Lower leg skin (tissue), 3 donors: ENCODE measurements around the gene UEVLD.

Experiments used
- POLR2A ChIP-seq, 2 donors: fragments of 450-650 bp; IDR thresholded peaks; one replicate each; pipeline ENCODE4 v1.6.1; 2016 to 2017; ENCODE audit warnings: antibody characterized with exemption in 2 of 2, mild to moderate bottlenecking in 1 of 2, moderate library complexity in 1 of 2
- TF ChIP-seq, protein P1 (sequence below), 3 donors: fragments of 450-650 bp; IDR thresholded peaks; one replicate each; pipeline ENCODE4 v1.5.1; 2016; ENCODE audit warnings: antibody characterized with exemption in 3 of 3, mild to moderate bottlenecking in 3 of 3, moderate library complexity in 2 of 3

DNA sequence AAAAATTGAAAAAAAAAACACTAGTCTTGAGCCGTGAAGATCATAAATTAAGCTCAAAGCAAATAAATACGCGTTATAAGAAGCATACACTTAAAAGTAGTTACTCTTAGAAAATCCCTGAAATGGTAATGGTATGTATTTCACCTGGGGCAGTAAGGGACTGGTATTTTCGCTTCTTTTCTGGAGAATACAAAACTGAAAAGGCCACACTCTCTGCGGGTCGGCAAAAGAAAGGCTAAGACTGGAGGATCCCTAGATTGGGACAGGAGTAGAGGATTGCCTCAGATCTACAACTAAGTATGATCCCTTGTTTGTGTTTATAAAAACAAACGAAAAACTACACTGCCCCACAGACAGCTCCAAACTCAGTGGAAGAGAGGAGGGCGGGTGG lies 62.4 kb downstream of the UEVLD start:
- TF ChIP-seq, protein P1, sequence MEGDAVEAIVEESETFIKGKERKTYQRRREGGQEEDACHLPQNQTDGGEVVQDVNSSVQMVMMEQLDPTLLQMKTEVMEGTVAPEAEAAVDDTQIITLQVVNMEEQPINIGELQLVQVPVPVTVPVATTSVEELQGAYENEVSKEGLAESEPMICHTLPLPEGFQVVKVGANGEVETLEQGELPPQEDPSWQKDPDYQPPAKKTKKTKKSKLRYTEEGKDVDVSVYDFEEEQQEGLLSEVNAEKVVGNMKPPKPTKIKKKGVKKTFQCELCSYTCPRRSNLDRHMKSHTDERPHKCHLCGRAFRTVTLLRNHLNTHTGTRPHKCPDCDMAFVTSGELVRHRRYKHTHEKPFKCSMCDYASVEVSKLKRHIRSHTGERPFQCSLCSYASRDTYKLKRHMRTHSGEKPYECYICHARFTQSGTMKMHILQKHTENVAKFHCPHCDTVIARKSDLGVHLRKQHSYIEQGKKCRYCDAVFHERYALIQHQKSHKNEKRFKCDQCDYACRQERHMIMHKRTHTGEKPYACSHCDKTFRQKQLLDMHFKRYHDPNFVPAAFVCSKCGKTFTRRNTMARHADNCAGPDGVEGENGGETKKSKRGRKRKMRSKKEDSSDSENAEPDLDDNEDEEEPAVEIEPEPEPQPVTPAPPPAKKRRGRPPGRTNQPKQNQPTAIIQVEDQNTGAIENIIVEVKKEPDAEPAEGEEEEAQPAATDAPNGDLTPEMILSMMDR (IDR thresholded peaks at IDR 0.05) = no peak
- no peak for TF ChIP-seq POLR2A (IDR thresholded peaks at IDR 0.05)
